ENCODE measurements around the gene ZNF480. TPM values are rescaled to one million over a fixed set of nuclear protein-coding genes. Genes with fewer than 3 reads are reported as not detected.
"Not testable (repeated sequence)": the region's sequence is repeated elsewhere in the genome, so short reads cannot be mapped to it uniquely, and the experiment has no call there.

The ZNF480 gene
- total RNA-seq = 4.6 TPM

DNA sequence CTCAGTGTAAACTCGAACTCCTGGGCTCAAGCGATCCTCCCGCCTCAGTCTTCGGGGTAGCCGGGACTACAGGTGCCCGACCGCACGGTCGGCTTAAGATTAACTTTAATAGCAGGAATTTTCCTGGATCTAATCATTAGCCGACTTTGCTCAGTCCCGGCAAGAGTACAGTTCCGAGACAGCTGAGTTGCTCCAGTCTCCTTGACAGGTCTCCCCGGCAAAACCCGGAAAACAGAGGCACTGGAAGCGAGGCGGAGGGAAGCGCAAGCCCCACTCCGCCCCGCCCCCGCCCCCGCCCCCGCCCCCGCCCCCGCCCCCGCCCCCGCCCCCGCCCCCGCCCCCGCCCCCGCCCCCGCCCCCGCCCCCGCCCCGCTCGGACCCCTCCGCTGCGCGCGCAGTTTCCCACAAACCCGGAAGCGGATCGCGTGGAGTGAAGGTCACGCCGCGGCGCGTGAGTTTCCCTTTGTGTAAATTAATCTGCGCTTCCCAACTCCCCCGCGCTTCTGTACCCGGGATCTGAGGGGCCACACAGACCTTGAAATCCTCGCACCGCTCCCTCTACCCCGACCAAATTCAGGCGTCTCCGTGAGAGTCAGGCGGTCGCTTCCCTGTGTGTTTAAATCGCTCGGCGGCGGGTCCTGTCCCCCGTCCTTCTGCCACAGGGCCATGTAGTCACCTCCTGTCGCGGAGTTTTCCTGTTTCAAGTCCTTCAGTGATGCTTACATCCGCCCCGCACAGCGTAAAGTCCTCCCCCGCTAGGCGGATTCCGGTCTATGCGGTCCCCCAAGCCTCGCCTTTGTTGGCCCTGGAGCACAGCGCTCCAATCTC lies at the start of gene ZNF480:
TSS of gene ZNF480 (plus strand) at position 397 of the 828 bp plus-strand sequence. CDS start 3,244 bp downstream, outside the sequence.
- ATAC-seq (peak; percentile 94), DNase-seq (ENCODE audit: low spot score) (peak; percentile 86)

DNA sequence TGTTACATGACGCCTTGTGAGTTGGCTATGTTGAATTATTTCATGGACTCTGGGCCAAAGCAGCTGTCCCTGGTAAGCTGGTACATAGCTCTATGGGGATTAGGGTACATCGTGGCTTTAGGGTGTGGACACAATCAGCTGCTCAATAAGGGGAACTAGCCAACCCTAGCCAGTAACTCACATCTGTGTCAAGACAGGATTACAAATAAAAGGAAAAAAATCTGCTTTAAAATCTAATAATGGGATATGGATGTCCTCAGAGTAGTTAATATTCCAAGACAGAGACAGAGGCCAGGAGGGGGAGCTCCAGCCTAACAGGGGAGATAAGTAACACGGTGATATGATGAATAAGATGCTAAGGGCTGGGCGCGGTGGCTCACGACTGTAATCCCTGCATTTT lies 48.7 kb upstream of the ZNF480 start:
- DNase-seq (ENCODE audit: low spot score) = no peak
- ATAC-seq = peak; percentile 66

DNA sequence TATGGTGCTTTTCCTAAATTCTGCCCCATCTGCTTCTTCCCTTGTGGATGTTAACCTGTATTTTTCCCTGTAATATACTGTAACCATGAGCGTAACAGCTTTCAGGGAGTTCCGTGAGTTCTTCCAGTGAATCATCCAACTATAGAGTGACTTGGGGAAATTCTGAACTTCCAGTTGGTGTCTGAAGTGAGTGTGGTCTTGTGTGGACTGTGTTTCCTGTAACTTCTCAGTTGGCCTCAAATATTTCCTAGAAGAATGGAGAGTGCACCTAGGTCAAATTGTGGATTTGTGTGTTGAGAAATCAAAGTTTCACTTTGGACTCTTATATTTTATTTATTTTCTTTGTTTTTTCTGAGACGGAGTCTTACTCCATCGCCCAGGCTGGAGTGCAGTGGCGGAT lies 38.5 kb upstream of the ZNF480 start:
- DNase-seq (ENCODE audit: low spot score) = no peak
- ATAC-seq = no peak

DNA sequence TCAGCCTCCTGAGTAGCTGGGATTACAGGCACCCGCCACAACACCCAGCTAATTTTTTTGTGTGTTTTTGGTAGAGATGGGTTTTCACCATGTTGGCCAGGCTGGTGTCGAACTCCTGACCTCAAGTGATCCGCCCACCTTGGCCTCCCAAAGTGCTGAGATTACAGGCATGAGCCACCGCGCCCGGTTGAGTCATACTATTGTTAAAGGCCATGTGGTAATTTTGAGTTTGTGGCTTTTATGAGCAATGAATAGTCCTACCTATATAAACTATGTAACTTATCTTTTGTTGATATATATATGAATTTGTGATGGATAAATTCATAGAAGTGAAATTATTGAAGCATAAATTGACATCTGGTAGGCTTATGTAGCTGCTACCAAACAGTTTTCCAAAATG lies 31.4 kb upstream of the ZNF480 start:
- DNase-seq (ENCODE audit: low spot score); ATAC-seq: not testable (repeated sequence)

DNA sequence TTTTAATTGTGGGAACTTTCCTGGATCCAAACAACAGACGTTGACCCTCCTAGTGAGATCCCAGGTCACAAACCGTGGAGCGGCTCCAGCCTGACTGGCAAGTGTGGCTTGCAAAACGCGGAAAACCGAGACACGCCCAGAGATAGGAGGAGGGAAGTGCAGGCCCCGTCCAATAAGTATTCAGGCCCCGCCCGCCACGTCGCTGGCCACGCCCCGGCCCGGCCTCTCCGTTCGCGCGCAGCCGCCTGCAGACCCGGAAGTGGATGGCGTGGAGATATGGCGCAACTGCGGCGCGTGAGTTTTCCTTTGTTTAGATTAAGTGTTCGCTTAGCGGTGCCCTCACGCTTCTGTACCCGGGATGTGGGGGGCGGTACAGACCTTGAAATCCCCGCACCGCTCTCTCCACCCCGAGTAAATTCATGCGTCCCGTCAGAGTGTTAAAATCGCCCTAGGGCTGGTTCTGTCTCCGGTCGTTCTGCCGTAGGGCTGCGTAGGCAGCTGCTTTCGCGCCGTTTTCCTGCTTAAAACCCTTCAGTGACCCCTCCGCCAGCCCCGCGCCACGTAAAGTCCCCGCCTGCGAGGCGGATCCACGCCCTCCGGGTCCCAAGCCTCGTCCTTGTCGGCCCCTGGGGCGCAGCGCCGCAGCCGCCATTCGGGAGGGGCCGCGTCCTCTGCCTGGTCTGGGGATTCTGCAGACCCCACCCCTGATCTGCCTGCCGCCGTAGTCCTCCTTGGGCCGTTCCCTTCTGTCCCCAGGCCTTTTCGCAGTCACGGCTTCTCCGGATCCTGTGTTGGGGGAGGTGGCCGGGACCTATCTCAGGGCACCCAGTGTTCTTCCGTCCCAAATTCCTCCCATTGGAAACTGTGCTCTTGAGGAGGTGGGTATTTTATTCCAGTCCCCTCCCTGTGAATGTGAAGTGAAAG lies 27.4 kb upstream of the ZNF480 start, which contains the start of gene ZNF766:
TSS of gene ZNF766 (plus strand) at position 250 of the 924 bp plus-strand sequence. CDS start at position 277, 27 bp downstream.
- peak; percentile 96 for DNase-seq (ENCODE audit: low spot score)
- ATAC-seq = peak; percentile 99

DNA sequence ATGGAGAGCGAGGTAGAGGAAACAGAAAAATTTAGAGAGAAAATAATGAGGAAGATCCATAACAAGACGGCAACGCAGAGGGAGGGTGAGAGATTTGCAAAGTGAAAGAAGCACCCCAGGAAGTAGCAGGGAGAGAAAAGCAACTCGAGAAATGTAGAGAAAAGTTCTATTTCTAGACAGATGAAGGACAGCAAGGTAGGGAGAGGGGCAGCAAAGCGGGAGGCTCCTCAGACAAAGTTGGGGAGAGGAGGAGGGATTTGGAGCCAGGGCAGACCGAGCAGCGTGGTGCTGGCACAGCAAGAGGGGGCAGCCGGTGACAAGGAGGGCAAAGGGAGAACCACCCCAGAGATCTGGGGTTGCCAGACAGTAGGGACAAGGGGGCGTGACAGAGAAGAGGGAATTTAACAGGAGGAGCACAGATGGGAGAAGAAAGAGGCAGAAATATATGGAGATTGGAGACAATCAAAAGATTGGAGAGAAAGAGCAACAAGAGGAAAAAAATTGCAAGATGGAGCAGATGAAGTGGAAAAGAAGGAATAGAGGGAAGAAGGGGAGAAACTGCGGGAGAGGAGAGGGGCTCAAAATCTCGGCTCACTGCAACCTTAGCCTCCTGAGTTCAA lies 26.6 kb upstream of the ZNF480 start:
- DNase-seq (ENCODE audit: low spot score) (no peak), ATAC-seq (peak; percentile 2)

DNA sequence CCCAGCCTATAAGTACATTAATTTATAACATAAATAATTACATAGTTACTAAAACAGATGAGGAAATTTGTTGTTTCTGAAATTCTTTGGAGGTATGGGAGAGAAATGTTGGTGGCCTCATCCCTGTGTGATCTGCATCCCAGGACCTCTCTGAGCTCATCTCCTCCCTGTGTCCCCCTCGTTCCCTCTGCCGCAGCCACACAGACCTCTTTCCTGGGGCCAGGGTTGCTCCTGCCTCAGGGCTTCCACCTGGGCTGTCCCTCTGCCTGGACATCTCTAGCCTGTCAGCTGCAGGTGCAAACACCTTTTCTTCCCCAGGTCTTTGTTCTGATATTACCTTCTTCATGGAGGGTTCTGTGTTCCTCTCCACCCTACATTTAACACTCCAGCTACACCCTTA lies 23.7 kb upstream of the ZNF480 start:
- no peak for DNase-seq (ENCODE audit: low spot score)
- ATAC-seq = no peak

DNA sequence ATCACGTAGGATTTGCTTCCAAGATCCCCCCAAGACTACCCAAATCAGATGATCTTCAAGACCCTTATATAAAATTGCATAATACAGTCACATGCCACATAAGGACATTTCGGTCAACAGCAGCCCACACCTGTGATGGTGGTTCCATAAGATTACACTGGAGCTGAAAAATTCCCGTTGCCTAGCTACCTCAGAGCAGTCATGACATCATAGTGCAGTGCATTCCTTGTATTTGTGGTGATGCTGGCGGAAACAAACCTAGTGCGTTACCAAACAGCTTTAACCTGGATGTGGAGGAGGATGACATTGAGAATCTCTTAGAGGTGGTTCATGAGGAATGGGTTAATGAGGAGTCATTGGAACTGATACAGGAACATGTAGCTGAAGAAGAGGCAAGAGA lies 22.8 kb upstream of the ZNF480 start:
- ATAC-seq = no peak

DNA sequence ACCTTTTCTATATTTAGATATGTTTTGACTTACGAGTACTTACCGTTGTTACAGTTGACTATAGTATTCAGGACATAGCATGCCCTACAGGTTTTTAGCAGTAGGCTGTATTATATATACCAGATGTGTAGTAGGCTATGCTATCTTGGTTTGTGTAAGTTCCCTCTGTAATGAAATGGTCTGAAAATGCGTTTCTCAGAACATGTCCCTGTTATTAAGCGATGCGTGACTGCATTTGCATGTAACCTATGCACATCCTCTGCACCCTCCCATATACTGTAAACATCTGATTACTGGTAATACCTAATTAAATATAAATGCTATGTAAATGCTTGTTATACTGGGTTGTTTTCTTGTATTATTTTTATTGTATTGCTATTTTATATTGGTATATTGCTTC lies 21.0 kb upstream of the ZNF480 start:
- DNase-seq (ENCODE audit: low spot score) (no peak), ATAC-seq (no peak)

More for the DNA sequence above, 22.8 kb upstream of the ZNF480 start:
- DNase-seq (ENCODE audit: low spot score) = no peak

DNA sequence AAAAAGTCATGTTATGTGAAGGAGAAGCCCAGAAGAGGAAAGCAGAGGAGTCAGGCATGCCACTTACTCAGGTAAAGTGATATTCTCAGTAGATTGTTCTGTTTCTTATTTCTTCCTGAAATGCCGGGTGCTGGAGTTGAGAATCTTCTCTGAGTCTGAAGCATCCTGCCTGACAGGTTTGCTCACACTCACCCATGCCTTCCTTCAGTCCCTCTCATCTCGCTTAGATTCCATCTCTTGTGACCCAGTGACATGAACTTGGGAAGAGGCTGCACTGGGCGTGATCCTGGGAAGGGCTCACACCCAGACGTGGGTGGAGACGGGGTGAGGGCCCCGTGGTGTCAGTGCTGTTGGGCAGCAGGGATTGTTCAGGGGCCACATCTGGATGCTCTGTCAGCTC lies 19.5 kb upstream of the ZNF480 start:
- ATAC-seq = no peak
- no peak for DNase-seq (ENCODE audit: low spot score)

DNA sequence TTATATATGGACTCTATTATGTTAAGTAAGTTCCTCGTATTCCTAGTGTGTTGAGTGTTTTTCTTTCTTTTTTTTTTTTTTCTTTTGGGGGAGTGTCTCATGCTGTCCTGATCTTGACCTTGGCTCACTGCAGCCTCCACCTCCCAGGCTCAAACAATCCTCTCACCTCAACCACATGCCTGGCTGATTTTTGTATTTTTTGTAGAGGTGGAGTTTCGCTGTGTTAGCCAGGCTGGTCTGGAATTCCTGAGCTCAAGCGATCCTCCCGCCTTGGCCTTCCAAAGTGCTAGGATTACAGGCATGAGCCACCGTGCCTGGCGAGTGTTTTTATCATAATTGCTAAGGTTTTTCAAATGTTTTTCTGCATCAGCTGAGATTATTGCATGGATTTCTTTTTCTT lies 10.7 kb upstream of the ZNF480 start:
- no peak for ATAC-seq
- DNase-seq (ENCODE audit: low spot score) = no peak

DNA sequence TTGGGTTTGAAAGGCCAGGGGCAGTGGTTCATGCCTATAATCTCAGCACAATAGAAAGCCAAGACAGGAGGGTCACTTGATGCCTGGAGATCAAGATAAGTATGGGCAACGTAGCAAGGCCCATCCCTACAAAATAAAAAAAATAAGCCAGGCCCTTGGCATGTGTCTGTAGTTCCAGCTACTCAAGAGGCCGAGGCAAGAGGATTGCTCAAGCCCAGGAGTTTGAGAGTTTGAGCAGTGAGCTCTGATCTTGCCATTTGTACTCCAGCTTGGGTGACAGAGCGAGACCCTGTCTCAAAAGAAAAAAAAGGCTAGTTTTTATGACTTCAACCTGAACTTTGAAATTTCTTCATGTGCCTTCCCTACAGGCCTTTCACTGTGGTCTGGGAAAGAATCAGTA lies 5.2 kb upstream of the ZNF480 start:
- DNase-seq (ENCODE audit: low spot score) (no peak), ATAC-seq (no peak)

DNA sequence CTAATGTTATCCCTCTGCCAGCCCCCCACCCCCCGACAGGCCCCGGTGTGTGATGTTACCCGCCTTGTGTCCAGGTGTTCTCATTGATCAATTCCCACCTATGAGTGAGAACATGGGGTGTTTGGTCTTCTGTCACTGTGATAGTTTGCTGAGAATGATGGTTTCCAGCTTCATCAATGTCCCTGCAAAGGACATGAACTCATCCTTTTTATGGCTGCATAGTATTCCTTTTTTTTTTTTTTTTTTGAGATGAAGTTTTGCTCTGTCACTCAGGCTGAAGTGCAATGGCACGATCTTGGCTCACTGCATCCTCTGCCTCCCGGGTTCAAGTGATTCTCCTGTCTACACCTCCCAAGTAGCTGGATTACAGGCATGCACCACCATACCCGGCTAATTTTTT lies 4.0 kb upstream of the ZNF480 start:
- not testable (repeated sequence) for ATAC-seq; DNase-seq (ENCODE audit: low spot score)

DNA sequence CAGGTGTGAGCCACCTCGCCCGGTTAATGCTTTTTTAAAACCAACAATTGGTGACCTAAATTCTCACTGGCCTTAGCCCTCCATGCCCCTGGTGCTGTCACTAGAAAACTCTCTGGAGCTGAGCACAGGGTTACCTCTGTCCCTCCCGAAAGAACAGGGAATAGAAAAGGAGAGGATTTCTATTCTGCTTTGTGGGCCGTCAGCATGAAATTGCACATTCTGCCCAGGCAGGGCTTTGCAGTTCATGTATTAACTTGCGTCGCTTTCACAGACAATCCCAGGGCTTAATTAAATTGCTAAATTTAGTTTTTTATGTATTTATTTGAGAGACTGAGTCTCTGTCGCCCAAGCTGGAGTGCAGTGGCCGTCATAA lies 583 bp upstream of the ZNF480 start:
- peak; percentile 44 for ATAC-seq
- no peak for DNase-seq (ENCODE audit: low spot score)

DNA sequence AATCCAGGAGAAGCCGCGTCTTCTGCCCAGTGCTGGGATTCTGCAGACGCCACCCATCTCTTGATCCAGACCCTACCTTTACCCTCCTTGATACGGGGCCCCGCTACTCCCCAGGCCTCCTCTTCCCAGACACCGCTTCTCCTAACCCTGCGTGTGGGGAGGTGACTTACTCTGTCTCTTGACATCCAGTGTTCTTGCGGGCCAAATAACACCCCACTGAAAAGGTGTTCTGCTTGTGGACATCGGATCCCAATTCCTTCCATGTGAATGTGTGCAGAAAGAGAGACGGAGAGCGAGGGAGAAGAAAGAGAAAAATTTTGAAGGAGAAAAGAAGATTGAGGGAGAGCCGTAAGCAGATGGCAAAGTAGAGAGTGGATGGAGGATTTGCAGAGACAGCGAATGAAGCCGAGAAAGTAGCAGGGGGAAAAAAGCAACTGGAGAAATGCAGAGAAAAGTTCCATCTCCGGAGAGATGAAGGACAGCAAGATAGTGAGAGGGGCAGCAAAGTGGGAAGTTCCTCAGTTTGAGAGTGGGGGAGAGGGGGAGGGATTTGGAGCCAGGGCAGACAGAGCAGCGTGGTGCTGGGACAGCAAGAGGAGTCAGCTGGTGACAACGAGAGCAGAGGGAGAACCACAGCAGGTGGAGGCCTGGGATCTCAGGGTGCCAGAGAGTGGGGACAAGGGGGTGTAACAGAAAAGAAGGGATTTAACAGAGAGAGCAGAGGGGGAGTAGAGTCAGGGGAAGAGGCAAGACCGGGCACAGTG lies 814 bp downstream of the ZNF480 start:
- ATAC-seq (no peak), DNase-seq (ENCODE audit: low spot score) (no peak)

DNA sequence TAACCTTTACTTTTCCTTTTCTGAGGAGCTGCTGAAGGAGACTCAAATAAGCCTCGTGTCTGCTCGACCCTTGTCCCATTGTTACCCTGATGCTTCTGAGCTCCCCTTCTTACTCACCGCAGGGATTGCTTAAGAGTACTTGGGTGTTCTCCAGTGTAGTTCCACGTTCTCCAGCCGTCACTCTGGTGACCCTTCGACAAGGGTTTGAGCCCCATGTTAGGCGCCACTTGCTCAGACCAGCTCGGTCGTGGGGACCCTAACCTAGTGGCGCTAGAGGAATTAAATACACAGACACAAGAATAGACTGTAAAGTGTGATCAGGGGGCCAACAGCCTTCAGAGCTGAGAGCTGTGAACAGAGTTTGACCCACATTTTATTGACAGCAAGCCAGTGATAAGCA lies 10.3 kb downstream of the ZNF480 start:
- ATAC-seq (no peak), DNase-seq (ENCODE audit: low spot score) (no peak)

DNA sequence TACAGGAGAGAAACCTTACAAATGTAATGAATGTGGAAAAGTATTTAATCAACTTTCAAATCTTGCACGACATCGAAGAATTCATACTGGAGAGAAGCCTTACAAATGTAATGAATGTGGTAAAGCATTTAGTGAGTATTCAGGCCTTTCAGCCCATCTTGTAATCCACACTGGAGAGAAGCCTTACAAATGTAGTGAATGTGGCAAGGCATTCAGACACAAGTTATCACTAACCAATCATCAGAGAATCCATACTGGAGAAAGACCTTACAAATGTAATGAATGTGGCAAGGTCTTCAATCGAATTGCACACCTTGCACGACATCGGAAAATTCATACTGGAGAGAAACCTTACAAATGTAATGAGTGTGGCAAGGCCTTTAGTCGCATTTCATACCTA lies 25.5 kb downstream of the ZNF480 start:
- DNase-seq (ENCODE audit: low spot score) (no peak), ATAC-seq (no peak)

DNA sequence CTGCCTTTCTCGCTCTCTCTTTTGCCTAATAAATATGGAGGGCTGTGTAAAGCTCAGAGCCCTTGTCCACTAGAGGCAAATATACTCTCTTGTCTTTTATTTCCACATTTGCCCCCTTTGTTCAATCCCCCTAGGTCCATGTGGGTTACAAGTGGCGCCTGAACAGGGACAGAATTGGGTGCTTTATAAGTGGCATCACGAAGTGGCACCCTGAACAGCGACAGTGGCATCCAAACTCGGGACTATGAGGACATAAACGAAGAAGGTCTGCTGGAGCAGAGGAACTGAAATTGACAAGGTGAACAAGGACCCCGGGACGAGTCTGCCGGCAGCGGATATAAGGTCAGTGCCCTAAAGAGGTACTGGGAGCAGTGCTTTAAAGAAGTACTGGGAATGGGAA lies 34.8 kb downstream of the ZNF480 start:
- ATAC-seq = no peak

DNA sequence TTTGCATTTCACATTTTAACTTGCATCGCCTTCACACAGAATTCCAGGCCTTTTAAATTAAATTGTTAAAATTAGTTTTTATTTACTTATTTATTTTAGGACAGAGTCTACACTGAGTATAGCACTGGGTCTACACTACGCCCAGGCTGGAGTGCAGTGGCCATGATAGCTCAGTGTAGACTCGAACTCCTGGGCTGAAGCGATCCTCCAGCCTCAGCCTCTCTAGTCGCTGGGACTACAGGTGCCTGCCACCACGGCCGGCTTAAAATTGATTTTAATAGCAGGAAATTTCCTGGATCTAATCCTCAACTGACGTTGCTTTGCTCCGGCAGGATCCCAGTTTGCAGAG lies 38.8 kb downstream of the ZNF480 start:
- DNase-seq (ENCODE audit: low spot score) (no peak), ATAC-seq (no peak)

More for the DNA sequence above, 34.8 kb downstream of the ZNF480 start:
- no peak for DNase-seq (ENCODE audit: low spot score)

DNA sequence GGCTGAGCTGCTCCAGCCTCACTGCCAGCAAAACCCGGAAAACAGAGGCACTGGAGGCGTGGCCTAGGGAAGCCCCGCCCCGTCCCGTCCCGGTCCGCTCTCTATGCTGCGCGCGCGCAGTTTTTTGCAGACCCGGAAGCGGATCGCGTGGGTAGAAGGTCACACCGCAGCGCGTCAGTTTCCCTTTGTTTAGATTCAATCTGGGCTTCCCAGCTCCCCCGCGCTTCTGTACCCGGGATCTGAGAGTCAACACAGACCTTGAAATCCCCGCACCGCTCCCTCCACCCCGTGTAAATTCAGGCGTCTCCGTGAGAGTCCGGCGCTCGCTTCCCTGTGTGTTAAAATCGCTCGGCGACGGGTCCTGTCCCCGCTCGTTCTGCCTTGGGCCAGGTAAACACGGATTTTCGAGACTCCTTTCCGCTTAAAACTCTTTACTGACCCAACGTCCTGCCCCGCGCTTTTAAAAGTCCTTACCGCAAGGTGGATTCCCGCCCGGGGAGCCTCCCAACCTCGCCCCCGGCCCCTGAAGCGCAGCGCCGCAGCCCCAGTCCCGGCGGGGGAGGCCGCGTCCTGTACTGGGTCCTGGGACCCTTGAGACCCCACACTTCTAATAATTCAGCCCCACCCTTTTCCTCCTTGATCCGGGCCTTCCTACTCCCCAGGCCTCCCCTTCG lies 39.3 kb downstream of the ZNF480 start, which contains the start of gene ZNF610:
TSS of gene ZNF610 (plus strand) at position 127 of the 674 bp plus-strand sequence. CDS start 12,930 bp downstream, outside the sequence.
- ATAC-seq (peak; percentile 77), DNase-seq (ENCODE audit: low spot score) (peak; percentile 60)

All from left lobe of liver (tissue), 2 donors.